Uterus (tissue), 4 donors: Measurements from ENCODE around the gene SVEP1. TPM values are rescaled to one million over a fixed set of nuclear protein-coding genes. Genes with fewer than 3 reads are reported as not detected.

Experiments used
- DNase-seq, 2 donors: peaks; one replicate each; pipeline ENCODE4 v3.0.0-alpha.2; 2019 to 2020
- H3K27ac ChIP-seq, 2 donors: fragments of 200-600 bp; sonication (generic); 1 replicate in 1 of 2; 2 replicates in 1 of 2; pipeline ENCODE4 v1.5.1; 2016 to 2018
- H3K27me3 ChIP-seq, 2 donors: fragments of 200-600 bp; sonication (generic); one replicate each; pipeline ENCODE4 v1.5.1; 2018 to 2019; ENCODE audit warnings: control low read depth in 1 of 2
- H3K36me3 ChIP-seq, 2 donors: fragments of 200-600 bp; sonication (generic); one replicate each; pipeline ENCODE4 v1.5.1; 2019; ENCODE audit warnings: control low read depth in 1 of 2
- H3K4me1 ChIP-seq, 2 donors: fragments of 200-600 bp; sonication (generic); one replicate each; pipeline ENCODE4 v1.5.1; 2018 to 2019; ENCODE audit warnings: control low read depth in 1 of 2
- H3K4me3 ChIP-seq, 2 donors: fragments of 200-600 bp; sonication (generic); 1 replicate in 1 of 2; 2 replicates in 1 of 2; pipeline ENCODE4 v1.5.1; 2018 to 2019; ENCODE audit warnings: mild to moderate bottlenecking in 1 of 2
- H3K9me3 ChIP-seq, 2 donors: fragments of 200-600 bp; sonication (generic); one replicate each; pipeline ENCODE4 v1.5.1; 2019; ENCODE audit warnings: control low read depth in 1 of 2
- POLR2A ChIP-seq, 2 donors: fragments of 450-650 bp; IDR thresholded peaks; one replicate each; pipeline ENCODE4 v1.6.1; 2016; ENCODE audit warnings: antibody characterized with exemption in 2 of 2, mild to moderate bottlenecking in 1 of 2, moderate library complexity in 1 of 2
- intact Hi-C: fragments of 100-400 bp; cut with DNase I; formaldehyde crosslinking; loops from one replicate; pipeline ENCODE4 v1.15.1; 2023; ENCODE audit warnings: low total_unique reads
- total RNA-seq, 4 donors: library from RNA; depleted of rRNA in 3 of 4; stranded (reverse); fragments of >200 nt in 3 of 4; gene quantifications; one replicate each; pipeline versions ENCODE4 v1.1.0 to v1.2.4, GENCODE V29; 2014 to 2023
- TF ChIP-seq, protein P1 (sequence below), 4 experiments: fragments of 200-600 bp in 2 of 4; fragments of 450-650 bp in 2 of 4; sonication (generic) in 2 of 4; IDR thresholded peaks; one replicate each; pipeline ENCODE4 v1.5.1; 2016 to 2019; ENCODE audit warnings: antibody characterized with exemption in 4 of 4, mild to moderate bottlenecking in 2 of 4, moderate library complexity in 1 of 4
- donor health status: DM: yes; HTN: yes; CAD: no.

The SVEP1 gene
- total RNA-seq, 4 donors from 2014 or later: 47.9 to 63.5 (median 58.0) TPM

DNA sequence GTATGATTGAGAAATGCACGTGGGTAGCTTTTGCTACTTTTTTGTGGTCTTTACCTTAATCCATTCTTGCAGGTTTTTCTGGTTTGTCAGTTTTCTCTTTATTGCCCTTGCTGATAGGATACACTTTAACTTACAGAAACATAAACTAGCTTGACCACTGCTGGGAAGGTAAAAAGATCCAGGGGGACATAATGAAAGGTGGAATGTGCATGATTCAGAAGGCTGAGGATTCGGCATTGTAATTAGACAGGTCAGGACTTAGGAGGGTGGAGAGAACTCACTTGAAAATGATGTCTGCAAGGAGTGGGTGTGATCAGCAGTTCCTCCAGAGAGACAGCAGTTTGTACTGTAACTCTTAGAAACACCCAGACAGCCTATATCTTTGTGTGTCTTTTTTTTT lies 222.0 kb downstream of the SVEP1 start:
- no peak for DNase-seq
- intact Hi-C loops: no loop called here
- H3K4me3 ChIP-seq: no peak overlapping the region

DNA sequence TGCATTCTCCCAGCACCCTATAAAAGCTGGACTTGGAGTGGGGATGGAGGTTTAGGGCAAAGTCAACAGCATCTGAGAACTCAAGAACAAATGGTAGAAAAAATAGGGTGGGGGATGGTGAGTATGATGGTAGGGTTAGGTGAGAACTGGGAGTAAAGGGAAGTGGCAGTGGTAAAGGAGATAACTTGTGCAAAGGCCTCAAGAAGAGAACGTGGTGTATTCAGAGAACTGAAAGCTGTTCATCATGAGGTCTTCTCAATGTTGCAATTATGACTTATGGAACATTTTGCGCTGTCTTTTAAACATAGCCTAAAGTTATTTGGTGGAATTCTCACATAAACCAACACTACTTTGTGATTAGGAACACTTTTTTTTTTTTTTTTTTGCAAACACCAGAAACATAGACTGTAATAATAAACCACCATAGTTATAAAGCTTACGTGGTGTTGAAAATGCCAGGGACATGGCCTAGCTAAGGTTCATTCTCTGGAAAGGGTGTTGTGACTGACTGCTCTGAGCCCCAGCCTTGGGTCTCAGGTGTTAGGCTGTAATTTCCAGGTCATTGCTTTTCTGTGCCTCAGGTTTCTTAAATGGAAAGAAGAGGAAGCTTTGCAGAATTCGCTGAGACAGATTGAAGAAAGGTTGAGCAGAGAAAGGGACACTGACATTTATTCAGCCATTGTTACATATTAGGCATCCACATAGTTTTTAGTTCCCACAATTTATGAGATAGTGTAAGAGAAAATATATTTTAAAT lies 222.7 kb downstream of the SVEP1 start:
- Histone ChIP-seq H3K9me3 (no peaks in the 10 kb centered on the region), H3K4me1 (no peaks in the 10 kb centered on the region), H3K27ac (no peak overlapping the region), H3K36me3 (no peaks in the 10 kb centered on the region), H3K27me3 (no peaks in the 10 kb centered on the region), H3K4me3 (no peak overlapping the region)
- TF ChIP-seq POLR2A (IDR thresholded peaks at IDR 0.05): no peak
- TF ChIP-seq, protein P1, sequence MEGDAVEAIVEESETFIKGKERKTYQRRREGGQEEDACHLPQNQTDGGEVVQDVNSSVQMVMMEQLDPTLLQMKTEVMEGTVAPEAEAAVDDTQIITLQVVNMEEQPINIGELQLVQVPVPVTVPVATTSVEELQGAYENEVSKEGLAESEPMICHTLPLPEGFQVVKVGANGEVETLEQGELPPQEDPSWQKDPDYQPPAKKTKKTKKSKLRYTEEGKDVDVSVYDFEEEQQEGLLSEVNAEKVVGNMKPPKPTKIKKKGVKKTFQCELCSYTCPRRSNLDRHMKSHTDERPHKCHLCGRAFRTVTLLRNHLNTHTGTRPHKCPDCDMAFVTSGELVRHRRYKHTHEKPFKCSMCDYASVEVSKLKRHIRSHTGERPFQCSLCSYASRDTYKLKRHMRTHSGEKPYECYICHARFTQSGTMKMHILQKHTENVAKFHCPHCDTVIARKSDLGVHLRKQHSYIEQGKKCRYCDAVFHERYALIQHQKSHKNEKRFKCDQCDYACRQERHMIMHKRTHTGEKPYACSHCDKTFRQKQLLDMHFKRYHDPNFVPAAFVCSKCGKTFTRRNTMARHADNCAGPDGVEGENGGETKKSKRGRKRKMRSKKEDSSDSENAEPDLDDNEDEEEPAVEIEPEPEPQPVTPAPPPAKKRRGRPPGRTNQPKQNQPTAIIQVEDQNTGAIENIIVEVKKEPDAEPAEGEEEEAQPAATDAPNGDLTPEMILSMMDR (IDR thresholded peaks at IDR 0.05): no peak
- DNase-seq: no peak
- intact Hi-C loops: no loop called here

More for the DNA sequence above, 222.0 kb downstream of the SVEP1 start:
- H3K27ac ChIP-seq: no peak overlapping the region
- no peaks in the 10 kb centered on the region for H3K27me3 ChIP-seq
- TF ChIP-seq, protein P1 (IDR thresholded peaks at IDR 0.05): no peak
- no peak for TF ChIP-seq POLR2A (IDR thresholded peaks at IDR 0.05)
- no peaks in the 10 kb centered on the region for H3K9me3 ChIP-seq
- H3K36me3 ChIP-seq: no peaks in the 10 kb centered on the region
- no peaks in the 10 kb centered on the region for H3K4me1 ChIP-seq

DNA sequence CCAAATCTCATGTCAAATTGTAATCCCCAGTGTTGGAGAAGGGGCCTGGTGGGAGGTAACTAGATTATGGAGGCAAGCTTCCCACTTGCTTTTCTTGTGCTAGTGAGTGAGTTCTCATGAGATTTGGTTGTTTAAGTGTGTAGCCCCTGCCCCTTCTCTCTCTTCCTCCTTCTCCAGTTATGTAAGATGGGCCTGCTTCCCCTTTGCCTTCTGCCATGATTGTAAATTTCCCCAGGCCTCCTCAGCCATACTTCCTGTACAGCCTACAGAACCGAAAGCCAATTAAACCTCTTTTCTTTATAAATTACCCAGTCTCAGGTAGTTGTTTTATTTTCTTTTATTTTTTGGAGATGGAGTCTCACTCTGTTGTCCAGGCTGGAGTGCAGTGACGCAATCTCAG lies 223.6 kb downstream of the SVEP1 start:
- Histone ChIP-seq H3K9me3 (no peaks in the 10 kb centered on the region), H3K4me1 (no peaks in the 10 kb centered on the region), H3K27ac (no peak overlapping the region), H3K27me3 (no peaks in the 10 kb centered on the region), H3K4me3 (no peak overlapping the region), H3K36me3 (no peaks in the 10 kb centered on the region)
- DNase-seq: no peak
- intact Hi-C loops: no loop called here
- TF ChIP-seq POLR2A (IDR thresholded peaks at IDR 0.05): no peak
- TF ChIP-seq, protein P1 (IDR thresholded peaks at IDR 0.05): no peak

DNA sequence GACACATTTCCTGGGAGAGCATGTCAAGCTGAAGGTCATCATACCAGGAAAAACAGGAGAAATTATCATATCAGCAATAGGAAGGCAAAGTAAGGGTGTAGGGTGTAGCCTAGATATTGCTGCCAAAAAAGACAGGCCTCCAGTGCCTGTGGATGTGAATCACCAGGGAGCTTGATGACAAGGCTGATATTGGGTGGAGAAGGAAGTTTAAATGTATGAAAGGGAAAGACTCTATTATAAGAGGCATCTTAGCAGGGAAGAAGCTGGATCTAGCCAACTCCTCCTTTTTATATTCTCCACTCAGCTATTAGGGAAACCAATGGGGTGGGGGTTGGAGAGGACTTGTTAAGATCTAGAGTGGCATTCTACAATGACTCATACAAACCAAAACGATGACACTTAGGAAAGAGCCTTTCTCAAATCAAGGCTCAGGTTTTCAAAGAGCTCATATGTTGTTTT lies 228.5 kb downstream of the SVEP1 start:
- DNase-seq: no peak
- Histone ChIP-seq H3K4me3 (no peak overlapping the region), H3K4me1 (no peaks in the 10 kb centered on the region), H3K27me3 (no peaks in the 10 kb centered on the region), H3K9me3 (no peaks in the 10 kb centered on the region), H3K27ac (no peak overlapping the region), H3K36me3 (no peaks in the 10 kb centered on the region)
- intact Hi-C loops: no loop called here
- TF ChIP-seq, protein P1 (IDR thresholded peaks at IDR 0.05): no peak
- TF ChIP-seq POLR2A (IDR thresholded peaks at IDR 0.05): no peak

DNA sequence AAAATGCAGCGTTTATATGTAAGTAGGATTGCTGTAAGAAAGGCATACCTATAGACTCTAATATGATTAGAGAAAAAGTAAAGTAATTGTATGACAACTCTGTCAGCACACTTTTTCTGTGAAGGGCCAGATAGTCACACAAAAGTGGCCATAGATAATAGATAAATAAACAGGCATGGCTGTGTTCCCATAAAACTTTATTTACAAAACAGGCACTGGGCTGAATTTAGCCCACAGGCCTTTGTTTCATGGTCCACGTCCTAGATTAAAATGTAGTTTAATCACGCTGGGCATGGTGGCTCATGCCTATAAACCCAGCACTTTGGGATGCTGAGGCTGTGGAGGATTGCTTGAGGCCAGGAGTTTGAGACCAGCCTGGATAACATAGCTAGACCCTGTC lies 233.2 kb downstream of the SVEP1 start:
- no peaks in the 10 kb centered on the region for H3K27me3 ChIP-seq
- no peaks in the 10 kb centered on the region for H3K36me3 ChIP-seq
- no peaks in the 10 kb centered on the region for H3K9me3 ChIP-seq
- TF ChIP-seq, protein P1 (IDR thresholded peaks at IDR 0.05): no peak
- TF ChIP-seq POLR2A (IDR thresholded peaks at IDR 0.05): no peak
- no peak for DNase-seq
- no peaks in the 10 kb centered on the region for H3K4me1 ChIP-seq
- no peak overlapping the region for H3K27ac ChIP-seq
- intact Hi-C loops: no loop called here
- H3K4me3 ChIP-seq: no peak overlapping the region
